Upper lobe of left lung (tissue), 4 donors: ENCODE data around the gene CTLA4.

Source experiments
- CTCF ChIP-seq, 6 experiments: fragments of 450-650 bp in 4 of 6; fragments of 200-600 bp in 2 of 6; sonication (generic) in 2 of 6; IDR thresholded peaks; one replicate each; pipeline ENCODE4 v1.5.1; 2016 to 2019; ENCODE audit warnings: antibody characterized with exemption in 6 of 6
- EP300 ChIP-seq, 4 donors: sonication (generic); formaldehyde crosslinking; IDR thresholded peaks; one replicate each; pipeline ENCODE4 v1.5.1; 2017; ENCODE audit warnings: antibody characterized with exemption in 4 of 4, control low read depth in 2 of 4
- POLR2A ChIP-seq, 4 donors: fragments of 450-650 bp; IDR thresholded peaks; one replicate each; pipeline ENCODE4 v1.5.1; 2016 to 2017; ENCODE audit warnings: antibody characterized with exemption in 4 of 4, mild to moderate bottlenecking in 2 of 4
- POLR2AphosphoS5 ChIP-seq, 2 donors: sonication (generic); formaldehyde crosslinking; IDR thresholded peaks; one replicate each; pipeline ENCODE4 v1.5.1; 2017; ENCODE audit warnings: antibody characterized with exemption in 2 of 2

DNA sequence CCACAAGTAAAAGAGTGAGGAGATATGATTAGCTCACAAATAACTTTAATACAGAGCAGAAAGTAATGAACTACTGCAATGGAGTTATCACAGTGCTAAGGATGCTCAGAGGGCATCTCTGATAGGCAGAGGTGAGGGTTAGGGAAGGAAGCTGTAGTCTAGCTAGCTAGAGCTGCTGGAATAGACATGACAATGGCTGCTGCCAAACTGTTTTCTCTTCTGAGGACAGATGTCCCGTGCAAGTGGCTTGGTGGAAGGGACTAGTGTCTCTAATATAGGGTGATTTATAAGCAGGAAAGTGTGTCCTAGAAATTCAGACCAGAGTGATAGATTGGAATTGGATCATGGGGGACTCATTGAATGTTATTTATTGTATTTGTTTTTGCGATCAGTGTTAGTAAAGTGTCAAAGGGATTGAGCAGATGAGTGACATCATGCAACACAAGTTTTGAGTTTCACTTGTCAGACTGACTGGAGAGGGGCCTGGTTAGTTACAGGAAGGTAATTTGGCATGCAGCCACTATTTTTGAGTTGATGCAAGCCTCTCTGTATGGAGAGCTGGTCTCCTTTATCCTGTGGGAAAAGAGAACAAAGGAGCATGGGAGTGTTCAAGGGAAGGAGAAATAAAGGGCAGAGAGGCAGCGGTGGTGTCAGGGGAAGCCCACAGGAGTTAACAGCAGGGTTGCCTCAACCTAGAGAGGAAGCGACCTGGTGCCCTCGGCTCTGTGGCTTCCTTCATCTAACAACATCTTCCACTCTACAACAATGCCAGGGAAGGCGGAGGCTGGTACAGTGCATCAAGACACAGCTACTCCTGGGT is 1.9 kb downstream of the CTLA4 start:
- TF ChIP-seq POLR2AphosphoS5 (IDR thresholded peaks at IDR 0.05) (no peak), CTCF (IDR thresholded peaks at IDR 0.05) (no peak), POLR2A (IDR thresholded peaks at IDR 0.05) (no peak), EP300 (IDR thresholded peaks at IDR 0.05) (no peak)
